Measurements from ENCODE around the gene DDX55. TPM values are rescaled to one million over a fixed set of nuclear protein-coding genes. Genes with fewer than 3 reads are reported as not detected.

The DDX55 gene
- total and polyA plus RNA-seq, 2 of the 4 experiments (the other 2 are of a cell fraction) = 13.3 to 18.7 TPM

- WGBS, 2 experiments (ENCODE audit: extremely low coverage in 2 of 2, insufficient read length in 1 of 2) = 96% methylated on average over 4 of the region's 8 CpGs; no CpG with 5 or more reads in 1 of the 2 experiments
- H3K27me3 ChIP-seq (ENCODE audit: control insufficient read depth, insufficient read depth, low read length) = no peaks in the 10 kb centered on the region
- no peak overlapping the region for H2BK15ac ChIP-seq (ENCODE audit: low read depth, low read length)
- no peak overlapping the region for H2BK120ac ChIP-seq (ENCODE audit: low read depth, low read length)
- no peaks in the 10 kb centered on the region for H4K20me1 ChIP-seq (ENCODE audit: insufficient read depth, low read length)
- H3K79me1 ChIP-seq (ENCODE audit: low read depth in 1 of 2, low read length in 2 of 2) = peaks cover 3 to 10% of the 10 kb centered on the region in 2 experiments; a peak in 2 of 4 replicates
- no peak overlapping the region for H3K4me3 ChIP-seq (ENCODE audit: insufficient read depth, low read depth, low read length)
- dilution Hi-C loops (cut with HindIII; ENCODE audit: low sequenced_read_pairs, unreplicated experiment) = no loop called here
- intact Hi-C loops (cut with micrococcal nuclease) = loop anchor here (10.0 kb wide), 1 partner anchor 317 kb away; no protein-coding TSS in a partner anchor
- H3K4ac ChIP-seq (ENCODE audit: low read depth, low read length) = no peak overlapping the region
- H4K5ac ChIP-seq (ENCODE audit: low read depth, low read length) = no peak overlapping the region
- H3K56ac ChIP-seq (ENCODE audit: extremely low read depth, insufficient read depth, low read length) = no peak overlapping the region
- no peak overlapping the region for H2BK20ac ChIP-seq (ENCODE audit: low read depth, low read length)
- H3K14ac ChIP-seq (replicated peaks; ENCODE audit: low read depth, low read length) = no peak overlapping the region
- no peak overlapping the region for H3K18ac ChIP-seq (ENCODE audit: low read depth, low read length)
- no peak overlapping the region for H3K23ac ChIP-seq (ENCODE audit: low read depth, low read length)
- TF ChIP-seq NFE2L2 (IDR thresholded peaks at IDR 0.05; ENCODE audit: low read depth, low read length) = no peak
- no peak for TF ChIP-seq CHD1 (IDR thresholded peaks at IDR 0.05; ENCODE audit: low read depth, low read length)
- no peak for TF ChIP-seq MAFK (IDR thresholded peaks at IDR 0.05; ENCODE audit: low read depth, low read length)
- H4K91ac ChIP-seq (ENCODE audit: insufficient read depth, low read depth, low read length) = no peak overlapping the region
- no peaks in the 10 kb centered on the region; the same call in 1 of the 2 replicates for H3K36me3 ChIP-seq (ENCODE audit: control insufficient read depth, insufficient read depth, low read length)
- no peak overlapping the region for H2BK5ac ChIP-seq (ENCODE audit: low read depth, low read length, poor library complexity, severe bottlenecking)
- H3K9me1 ChIP-seq (ENCODE audit: insufficient read depth, low read length) = peaks cover 2% of the 10 kb centered on the region; the same call in 1 of the 2 replicates
- H3K9ac ChIP-seq (ENCODE audit: low read depth, low read length) = no peak overlapping the region
- H2AK9ac ChIP-seq (replicated peaks; ENCODE audit: low read depth, low read length, poor library complexity) = no peak overlapping the region
- H2AFZ ChIP-seq (replicated peaks; ENCODE audit: low read length, poor library complexity) = no peak overlapping the region
- no peak overlapping the region for H3K27ac ChIP-seq (ENCODE audit: insufficient read depth, low read length)
- POLR2A ChIA-PET (ENCODE audit: unreplicated experiment) = no interaction called here
- CTCF ChIA-PET = no interaction called here
- in situ Hi-C loops (cut with MboI; ENCODE audit: low sequenced_read_pairs) = no loop called here
- no peak overlapping the region for H4K8ac ChIP-seq (ENCODE audit: low read depth in 2 of 2, low read length in 2 of 2)
- no peaks in the 10 kb centered on the region for H3K9me3 ChIP-seq (ENCODE audit: control insufficient read depth, insufficient read depth, low read length)
- no peak overlapping the region for H3K4me2 ChIP-seq (ENCODE audit: low read depth, low read length)
- ATAC-seq (ENCODE audit: low read depth) = no peak
- H3K4me1 ChIP-seq (ENCODE audit: control insufficient read depth, insufficient read depth, low read length) = peaks cover 2% of the 10 kb centered on the region; the same call in 1 of the 2 replicates
- no peak for DNase-seq
- BruUV-seq (replicated peaks) = no TSS peak
- no peak overlapping the region for H2AK5ac ChIP-seq (ENCODE audit: low read depth, low read length)
These were observed 65.9 kb downstream of the DDX55 start for GRCh38 chr12:123667771-123668170.

Small RNAs within 50 kb of the gene (microRNA-seq; reads per million reads assigned to microRNA genes)
- gene SNORA9B (ENCODE audit: insufficient read depth, insufficient read length) = not detected

Small RNAs within 50 kb of the gene (small RNA-seq; reads per million reads assigned to genes)
- 0 to 5.4 (median 2.5) reads per million in 5 experiments for gene SNORA9B

Other genes starting within 250 kb of the DDX55 start
- 24.9 and 43.0 TPM in 2 replicates for gene SBNO1, start 237.3 kb upstream of the DDX55 start, total RNA-seq (2012; rRNA removed)
- 4.1 and 5.3 TPM in 2 replicates for gene SBNO1, start 237.3 kb upstream of the DDX55 start, polyA plus RNA-seq (2012; rRNA removed)
- gene KMT5A, start 218.0 kb upstream of the DDX55 start, total RNA-seq (2012; rRNA removed) = 26.0 and 32.2 TPM in 2 replicates
- 28.3 and 30.3 TPM in 2 replicates for gene KMT5A, start 218.0 kb upstream of the DDX55 start, polyA plus RNA-seq (2012; rRNA removed)
- 1.8 and 2.2 TPM in 2 replicates for gene RILPL2, start 165.4 kb upstream of the DDX55 start, total RNA-seq (2012; rRNA removed)
- 2.1 and 2.2 TPM in 2 replicates for gene RILPL2, start 165.4 kb upstream of the DDX55 start, polyA plus RNA-seq (2012; rRNA removed)
- 4.7 and 10.6 TPM in 2 replicates for gene SNRNP35, start 144.0 kb upstream of the DDX55 start, total RNA-seq (2012; rRNA removed)
- gene SNRNP35, start 144.0 kb upstream of the DDX55 start, polyA plus RNA-seq (2012; rRNA removed) = 14.1 and 15.4 TPM in 2 replicates
- 11.1 and 14.2 TPM in 2 replicates for gene RILPL1, start 68.4 kb upstream of the DDX55 start, total RNA-seq (2012; rRNA removed)
- 19.8 and 24.5 TPM in 2 replicates for gene RILPL1, start 68.4 kb upstream of the DDX55 start, polyA plus RNA-seq (2012; rRNA removed)
- 318 and 504 TPM in 2 replicates for gene TMED2, start 17.5 kb upstream of the DDX55 start, total RNA-seq (2012; rRNA removed)
- 132 and 154 TPM in 2 replicates for gene TMED2, start 17.5 kb upstream of the DDX55 start, polyA plus RNA-seq (2012; rRNA removed)
- 33.9 and 40.5 TPM in 2 replicates for gene EIF2B1, start 31.6 kb downstream of the DDX55 start, total RNA-seq (2012; rRNA removed)
- gene EIF2B1, start 31.6 kb downstream of the DDX55 start, polyA plus RNA-seq (2012; rRNA removed) = 39.3 and 45.9 TPM in 2 replicates
- gene GTF2H3, start 31.7 kb downstream of the DDX55 start, total RNA-seq (2012; rRNA removed) = 53.0 and 80.3 TPM in 2 replicates
- gene GTF2H3, start 31.7 kb downstream of the DDX55 start, polyA plus RNA-seq (2012; rRNA removed) = 19.9 and 22.2 TPM in 2 replicates
- gene TCTN2, start 69.0 kb downstream of the DDX55 start, total RNA-seq (2012; rRNA removed) = 12.2 and 13.6 TPM in 2 replicates
- 8.2 and 8.4 TPM in 2 replicates for gene TCTN2, start 69.0 kb downstream of the DDX55 start, polyA plus RNA-seq (2012; rRNA removed)
- gene ATP6V0A2, start 110.3 kb downstream of the DDX55 start, total RNA-seq (2012; rRNA removed) = 27.2 and 41.0 TPM in 2 replicates
- 14.7 and 18.5 TPM in 2 replicates for gene ATP6V0A2, start 110.3 kb downstream of the DDX55 start, polyA plus RNA-seq (2012; rRNA removed)
- gene DNAH10, start 160.2 kb downstream of the DDX55 start, total RNA-seq (2012; rRNA removed) = 0.18 and 0.28 TPM in 2 replicates
- gene DNAH10, start 160.2 kb downstream of the DDX55 start, polyA plus RNA-seq (2012; rRNA removed) = 0.22 TPM in 2 replicates

Data from IMR-90 (cell line).